GM04504 (cell line): ENCODE results near the gene EBLN2.
"Not testable (repeated sequence)": the region's sequence is repeated elsewhere in the genome, so short reads cannot be mapped to it uniquely, and the experiment has no call there.

ENCODE experiments used
- DNase-seq: peaks from one replicate; pipeline ENCODE4 v3.0.0-alpha.2; 2012; ENCODE audit warnings: low read depth

EBLN2 gene

DNA sequence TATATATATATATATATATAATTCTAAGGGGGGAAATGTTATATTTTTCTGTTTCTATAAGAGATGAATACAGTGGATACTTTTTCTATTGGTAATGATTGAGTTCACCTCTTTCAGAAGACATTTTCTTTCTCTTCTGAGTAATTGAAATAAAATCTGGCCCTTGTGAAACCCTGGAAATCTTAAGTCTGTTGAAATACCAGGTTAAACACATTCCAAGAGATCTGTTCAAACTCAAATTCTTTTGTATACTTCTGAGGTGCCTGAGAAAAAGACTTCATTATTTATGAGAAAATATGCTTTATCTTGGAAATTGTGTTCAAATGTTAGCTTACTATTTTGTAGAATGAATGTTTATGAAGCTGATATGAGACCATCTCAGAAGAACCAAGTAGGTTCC, 4.8 kb downstream of the EBLN2 start:
- DNase-seq = not testable (repeated sequence)

GRCh38 chr3:73068419-73068818, 7.0 kb downstream of the EBLN2 start:
- no peak for DNase-seq

DNA sequence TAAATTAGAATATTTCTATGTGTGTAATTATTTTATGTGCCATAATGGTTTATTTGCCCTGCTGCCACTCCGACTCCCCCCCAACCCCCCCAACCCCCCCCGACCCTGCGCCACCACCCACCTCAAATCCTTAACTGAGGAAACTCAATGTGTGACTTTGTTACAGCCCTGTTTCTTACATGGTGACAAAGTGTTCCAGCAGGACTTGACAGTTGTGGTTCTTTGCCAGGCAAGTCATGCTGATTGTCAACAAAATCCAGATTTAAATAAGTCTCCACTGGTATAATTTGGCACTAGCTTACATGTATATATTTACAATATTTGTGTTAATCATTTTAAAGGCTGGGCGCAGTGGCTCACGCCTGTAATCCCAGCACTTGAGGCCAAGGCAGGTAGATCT, 7.7 kb downstream of the EBLN2 start:
- no peak for DNase-seq

DNA sequence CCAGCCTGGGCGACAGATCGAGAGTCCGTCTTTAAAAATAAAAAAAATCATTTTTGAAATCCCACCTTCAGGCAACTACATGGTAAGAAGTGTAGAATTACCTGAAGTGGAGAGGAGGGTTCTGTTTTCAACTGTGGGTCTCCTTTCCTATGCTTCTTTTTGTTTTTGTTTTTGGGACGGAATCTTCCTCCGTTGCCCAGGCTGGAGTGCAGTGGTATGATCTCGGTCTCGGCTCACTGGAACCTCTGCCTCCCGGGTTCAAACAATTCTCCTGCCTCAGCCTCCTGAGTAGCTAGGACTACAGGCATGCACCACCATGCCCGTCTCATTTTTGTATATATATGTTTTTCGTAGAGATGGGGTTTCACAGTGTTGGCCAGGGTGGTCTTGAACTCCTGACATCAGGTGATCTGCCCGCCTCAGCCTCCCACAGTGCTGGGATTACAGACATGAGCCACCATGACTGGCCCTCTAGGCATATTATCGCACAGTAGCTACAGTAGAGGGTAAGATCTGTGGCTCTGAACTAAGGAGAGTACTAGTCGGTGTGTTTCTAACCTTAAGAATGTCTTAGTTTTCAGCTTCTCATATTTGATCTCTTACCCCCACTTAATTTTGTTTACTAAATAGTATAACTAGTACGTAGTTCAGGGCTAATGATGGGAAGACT, 8.5 kb downstream of the EBLN2 start:
- DNase-seq = no peak

DNA sequence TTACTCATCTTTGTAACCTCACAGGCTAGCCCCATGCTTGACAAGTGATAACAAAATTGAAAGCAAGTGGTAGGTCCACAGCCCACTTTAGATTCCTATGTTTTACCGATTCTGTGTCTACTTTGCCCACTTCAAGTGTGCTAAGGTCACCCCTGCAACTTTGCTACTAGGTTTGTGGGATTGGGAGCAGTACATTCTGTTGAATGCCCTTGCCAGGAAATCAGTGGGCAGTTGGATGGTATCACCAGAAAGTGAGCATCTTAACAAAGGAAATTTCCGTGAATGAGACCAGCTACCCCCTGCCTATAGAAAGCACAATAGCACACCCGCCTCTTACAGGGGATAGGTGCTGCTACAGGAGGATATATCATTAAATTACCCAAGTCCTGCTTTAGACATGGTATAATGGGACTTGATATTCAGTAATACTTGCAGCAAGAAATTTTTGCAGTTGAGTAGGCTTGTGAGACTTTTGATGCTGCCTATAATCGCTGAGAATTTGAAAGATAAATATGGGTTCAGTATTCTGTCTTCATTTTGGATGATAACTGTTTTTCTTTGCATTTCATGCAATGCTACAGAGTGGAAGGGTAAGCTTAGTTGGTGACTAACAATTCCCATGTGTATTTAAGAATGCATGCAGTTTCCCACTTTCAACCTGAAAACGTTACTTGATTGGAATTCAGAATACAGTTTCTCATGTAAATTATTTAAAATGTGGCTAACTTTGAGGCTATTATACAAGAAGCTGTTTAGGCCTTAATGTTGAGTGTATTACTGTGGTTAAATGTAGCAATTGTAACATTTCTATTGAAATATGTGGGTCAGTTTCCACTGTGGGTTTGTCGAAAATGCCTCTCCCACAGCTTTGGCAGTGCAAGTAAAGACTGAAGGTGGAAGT, 9.5 kb downstream of the EBLN2 start:
- DNase-seq = no peak

GRCh38 chr3:73071952-73072351, 10.5 kb downstream of the EBLN2 start:
- DNase-seq = no peak

DNA sequence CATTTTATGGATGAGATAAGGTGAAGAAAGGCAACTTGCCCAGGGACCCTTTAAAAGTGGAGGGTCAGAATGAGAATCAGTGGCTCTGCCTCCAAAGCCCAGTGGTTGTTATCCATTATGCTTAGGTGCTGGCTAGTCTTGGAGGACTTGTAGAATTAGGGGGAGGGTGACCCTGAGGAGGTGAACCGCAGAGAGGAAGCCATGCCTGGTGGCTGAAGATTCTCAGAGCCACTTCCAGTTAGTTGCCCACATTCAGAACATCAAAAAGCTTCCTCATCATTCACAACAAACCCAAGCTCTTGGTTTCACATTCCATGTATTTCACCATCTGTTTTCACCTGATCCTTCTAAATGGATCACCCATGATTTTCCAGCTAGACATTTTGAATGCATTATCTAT, 11.2 kb downstream of the EBLN2 start:
- no peak for DNase-seq

DNA sequence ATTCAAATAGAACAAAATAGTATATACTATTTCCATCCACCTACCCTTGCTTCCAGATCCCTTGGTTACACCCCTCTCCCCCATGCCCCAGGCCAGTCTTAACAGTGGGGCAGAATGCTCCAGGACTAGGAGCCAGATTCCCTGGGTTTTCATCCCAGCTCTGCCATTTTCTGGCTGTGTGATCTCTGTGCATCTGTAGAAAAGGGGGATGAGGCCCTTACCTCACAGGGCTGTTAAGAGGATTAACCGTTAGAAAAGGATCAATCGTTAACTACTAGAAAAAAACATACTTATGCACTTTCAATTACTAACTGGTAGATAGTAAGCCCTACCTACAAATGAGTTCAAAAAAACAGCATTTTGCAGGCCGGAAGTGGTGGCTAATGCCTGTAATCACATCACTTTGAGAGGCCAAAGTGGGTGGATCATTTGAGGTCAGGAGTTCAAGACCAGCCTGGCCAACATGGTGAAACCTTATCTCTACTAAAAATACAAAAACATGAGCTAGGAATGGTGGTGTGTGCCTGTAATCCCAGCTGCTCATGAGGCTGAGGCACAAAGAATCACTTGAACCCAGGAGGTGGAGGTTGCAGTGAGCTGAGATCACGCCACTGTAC, 11.7 kb downstream of the EBLN2 start:
- no peak for DNase-seq

DNA sequence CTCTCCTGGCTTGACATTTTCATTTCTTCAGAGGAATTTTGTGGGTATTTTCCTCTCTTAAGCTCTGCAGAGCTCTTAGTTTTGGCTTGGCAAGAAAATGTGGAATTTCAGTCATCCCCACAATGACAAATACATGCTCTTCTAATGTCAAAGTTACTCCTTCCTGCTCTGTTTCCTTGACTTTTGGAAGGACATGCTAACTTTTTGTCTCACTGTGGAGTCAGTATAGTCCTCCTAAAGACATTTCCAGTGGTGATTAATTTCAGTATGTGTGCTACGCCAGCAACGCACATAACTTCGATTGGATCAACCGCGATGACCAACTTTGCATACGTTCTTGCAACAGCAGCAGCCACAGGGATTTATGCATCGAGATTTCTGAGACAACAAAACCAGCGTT, 13.3 kb downstream of the EBLN2 start:
- no peak for DNase-seq

DNA sequence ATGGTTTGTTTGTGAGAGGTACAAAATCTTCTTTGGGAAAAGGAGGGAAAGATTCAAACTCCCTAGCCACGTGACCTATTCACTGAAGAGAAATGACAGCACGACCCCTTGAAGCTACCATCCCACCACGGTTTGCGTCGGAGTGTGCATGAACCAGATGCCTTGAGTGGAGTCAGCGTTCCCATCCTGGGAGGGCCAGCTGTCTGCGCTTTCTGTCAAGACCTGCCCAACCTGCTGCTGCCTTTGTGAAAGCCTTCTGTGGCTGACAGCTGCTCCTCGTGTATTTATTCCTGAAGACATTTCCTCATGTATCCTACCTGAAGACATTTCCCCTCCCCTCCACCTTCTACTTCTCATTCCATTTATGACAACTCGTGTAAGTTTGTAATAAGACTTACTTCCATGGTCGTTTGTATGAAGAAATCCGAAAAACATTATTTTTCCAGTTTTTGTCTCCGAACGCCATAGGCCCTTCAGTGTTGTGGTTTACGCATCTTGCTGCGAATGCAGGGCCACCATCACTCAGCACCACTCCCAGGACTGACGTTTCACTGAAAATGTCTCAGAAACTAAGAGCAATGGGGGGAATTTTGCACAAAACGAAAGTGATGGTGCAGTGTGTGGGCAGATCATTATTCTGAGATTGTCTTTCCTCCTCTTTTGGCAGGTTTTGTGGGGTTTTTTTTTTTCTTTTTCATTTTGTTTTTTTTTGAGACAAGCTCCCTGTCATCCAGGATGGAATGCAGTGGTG, 18.9 kb downstream of the EBLN2 start:
- DNase-seq = no peak

- DNase-seq = no peak
Measured at GRCh38 chr3:73081140-73081539, 19.7 kb downstream of the EBLN2 start.

DNA sequence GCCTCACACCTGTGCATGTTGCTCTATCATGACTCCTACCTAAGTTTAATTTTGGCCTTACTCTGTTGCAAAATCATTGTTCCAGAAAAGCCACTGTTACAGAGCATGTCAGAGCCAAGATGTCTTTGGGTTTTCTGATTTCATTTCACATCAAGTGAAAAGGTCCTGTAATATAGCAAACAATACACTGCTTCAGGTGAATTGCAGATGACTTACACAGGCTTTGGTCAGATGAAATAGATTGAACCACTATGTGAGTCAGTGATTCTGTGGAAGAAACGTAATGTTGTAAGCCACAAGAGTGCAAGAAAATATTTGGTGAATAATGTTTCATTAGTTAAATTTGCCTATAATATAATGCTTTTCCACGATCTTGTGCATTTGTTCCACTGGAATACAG, 22.7 kb downstream of the EBLN2 start:
- DNase-seq = no peak

DNA sequence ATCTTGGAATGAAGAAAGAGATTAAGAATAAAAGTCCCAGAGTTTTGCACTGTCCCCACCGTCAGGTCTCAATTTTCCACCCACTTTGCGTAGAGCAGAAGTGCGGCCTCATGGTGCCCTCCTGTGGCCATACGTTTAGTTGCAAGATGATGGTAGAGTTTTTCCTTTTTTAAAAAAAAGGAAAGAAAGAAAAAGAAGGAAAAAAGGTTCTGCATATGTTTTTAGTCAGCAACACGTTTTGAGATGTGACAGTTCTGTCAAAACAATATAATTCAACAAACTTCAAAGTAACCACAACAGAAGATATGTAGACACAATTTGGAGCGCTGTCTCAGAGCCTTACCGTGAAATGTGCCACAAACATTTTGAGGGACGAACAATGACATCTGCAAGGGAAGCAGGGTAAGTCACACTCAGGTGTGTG, 24.6 kb downstream of the EBLN2 start:
- DNase-seq = no peak

GRCh38 chr3:73094129-73094528, 32.7 kb downstream of the EBLN2 start:
- no peak for DNase-seq

DNA sequence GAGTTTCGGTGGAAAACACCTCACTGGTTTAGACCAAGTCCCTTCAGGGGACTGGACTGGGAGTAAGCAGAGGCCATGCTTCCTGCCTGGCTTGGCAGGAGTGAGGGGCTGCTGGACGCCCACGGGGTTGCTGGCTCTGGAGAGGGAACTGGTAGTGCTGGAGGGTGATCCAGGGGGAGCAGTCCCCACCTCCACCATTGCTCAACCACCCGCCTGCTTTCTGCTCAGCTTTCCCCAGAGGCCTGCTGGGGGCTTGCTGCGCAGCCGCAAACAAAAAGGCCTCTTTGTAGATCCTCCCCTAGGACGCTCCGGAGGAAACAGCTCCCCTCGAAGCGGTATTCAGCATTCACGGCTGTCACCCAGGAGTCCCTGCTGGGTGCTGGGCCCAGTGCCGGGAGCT, 33.5 kb downstream of the EBLN2 start:
- no peak for DNase-seq

- DNase-seq = no peak
Measured at GRCh38 chr3:73096169-73096568, 34.7 kb downstream of the EBLN2 start.

GRCh38 chr3:73098026-73098425, 36.6 kb downstream of the EBLN2 start:
- DNase-seq = no peak

DNA sequence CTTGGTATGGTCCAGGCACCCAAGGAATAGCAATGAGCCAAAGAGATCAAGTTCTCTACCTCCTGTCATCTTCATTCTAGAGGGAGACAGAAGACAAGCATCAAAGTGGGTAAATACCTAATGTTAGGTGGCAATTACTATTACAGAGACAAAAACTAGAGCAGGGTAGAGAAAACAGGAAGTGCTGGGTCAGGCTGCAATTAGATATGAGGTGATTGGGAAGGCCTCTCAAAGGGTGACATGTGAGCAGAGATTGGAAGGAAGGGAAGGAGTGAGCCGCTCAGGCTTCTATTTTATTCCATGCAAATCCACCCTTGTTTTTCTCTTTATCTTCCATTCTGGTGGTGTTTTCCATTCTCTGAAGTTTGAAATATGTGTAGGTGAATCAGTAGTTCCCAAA, 37.4 kb downstream of the EBLN2 start:
- no peak for DNase-seq

GRCh38 chr3:73100741-73101559, 39.5 kb downstream of the EBLN2 start:
- peak; percentile 68 for DNase-seq

- DNase-seq = no peak
Measured at GRCh38 chr3:73101881-73102280, 40.4 kb downstream of the EBLN2 start.

GRCh38 chr3:73107215-73107614, 45.8 kb downstream of the EBLN2 start:
- no peak for DNase-seq
